ENCODE results near the gene IRGQ. TPM values are rescaled to one million over a fixed set of nuclear protein-coding genes. Genes with fewer than 3 reads are reported as not detected.

The IRGQ gene
- total RNA-seq, 5 donors from 2014 or later (not counting 1 experiment from before 2014, with no cell fraction given) = 17.5 to 30.2 (median 19.9) TPM

GRCh38 chr19:43622070-43622469 lies 26.1 kb upstream of the IRGQ start:
- H3K4me3 Mint-ChIP-seq = no peak overlapping the region
- no peak overlapping the region for H3K27ac Mint-ChIP-seq
- peaks cover 0 to 4% of the 10 kb centered on the region in 2 donors for H3K27me3 Mint-ChIP-seq
- Histone ChIP-seq H3K4me1 (ENCODE audit: control insufficient read depth in 1 of 2, extremely low read depth in 1 of 2, insufficient read depth in 2 of 2, low read length in 2 of 2) (peaks cover 9 to 39% of the 10 kb centered on the region in 2 experiments), H3K9me3 (no peaks in the 10 kb centered on the region), H3K36me3 (ENCODE audit: control insufficient read depth in 2 of 2, extremely low read depth in 1 of 2, insufficient read depth in 1 of 2, low read length in 1 of 2) (no peaks in the 10 kb centered on the region), H3K4me3 (ENCODE audit: control insufficient read depth in 1 of 2, extremely low read depth in 1 of 2, low read length in 1 of 2) (no peak overlapping the region), H3K27me3 (replicated peaks in 1 of 2; ENCODE audit: control insufficient read depth in 2 of 2, extremely low read depth in 1 of 2, insufficient read depth in 2 of 2, low read length in 1 of 2) (peaks cover 0 to 18% of the 10 kb centered on the region in 2 experiments), H3K27ac (ENCODE audit: low read length) (no peak overlapping the region)
- ChIA-PET POLR2A (no interaction called here), CTCF (interaction anchor here in 1 of 2 donors (1.2 kb wide), 1 partner anchor 158 kb away, joined by 6 read pairs; no protein-coding TSS in a partner anchor)
- WGBS (ENCODE audit: insufficient coverage) = 80% methylated on average over 1 of the region's 4 CpGs
- no peak for ATAC-seq (replicated peaks in 1 of 4)
- no peaks in the 10 kb centered on the region for H3K36me3 Mint-ChIP-seq
- no peaks in the 10 kb centered on the region for H3K9me3 Mint-ChIP-seq
- no peak for DNase-seq
- peaks cover 33 to 43% (median 38%) of the 10 kb centered on the region in 3 donors for H3K4me1 Mint-ChIP-seq

- peak overlapping the region; percentile 97 for H3K27ac Mint-ChIP-seq
- no peaks in the 10 kb centered on the region for H3K36me3 ChIP-seq (ENCODE audit: control insufficient read depth in 2 of 2, extremely low read depth in 1 of 2, insufficient read depth in 1 of 2, low read length in 1 of 2)
- H3K9me3 Mint-ChIP-seq = no peaks in the 10 kb centered on the region
- H3K27me3 Mint-ChIP-seq = no peaks in the 10 kb centered on the region
- peaks cover 0 to under 1% of the 10 kb centered on the region in 2 experiments for H3K27me3 ChIP-seq (replicated peaks in 1 of 2; ENCODE audit: control insufficient read depth in 2 of 2, extremely low read depth in 1 of 2, insufficient read depth in 2 of 2, low read length in 1 of 2)
- H3K4me3 Mint-ChIP-seq = peak overlapping the region; percentile 94 to 99 (median 96)
- ATAC-seq (replicated peaks in 1 of 4) = peak in 1 of 4 experiments; percentile 7
- no peaks in the 10 kb centered on the region for H3K36me3 Mint-ChIP-seq
- peak overlapping the region; percentile 84 for H3K27ac ChIP-seq (ENCODE audit: low read length)
- H3K4me1 ChIP-seq (ENCODE audit: control insufficient read depth in 1 of 2, extremely low read depth in 1 of 2, insufficient read depth in 2 of 2, low read length in 2 of 2) = peaks cover 9 to 32% of the 10 kb centered on the region in 2 experiments
- WGBS (ENCODE audit: insufficient coverage) = 42% methylated on average over 14 of the region's 23 CpGs
- H3K9me3 ChIP-seq = no peaks in the 10 kb centered on the region
- peaks cover 36 to 44% (median 39%) of the 10 kb centered on the region in 3 donors for H3K4me1 Mint-ChIP-seq
- H3K4me3 ChIP-seq (ENCODE audit: control insufficient read depth in 1 of 2, extremely low read depth in 1 of 2, low read length in 1 of 2) = peak overlapping the region; percentile 78 to 90
- ChIA-PET POLR2A (interaction anchor here (0.6 to 0.7 kb wide), 2 partner anchors 135 to 180 kb away, joined by 3 read pairs; no protein-coding TSS in a partner anchor), CTCF (no interaction called here)
- DNase-seq = peak in 31 of 35 experiments; percentile 69 to 90 (median 79)
These were observed 24.4 kb upstream of the IRGQ start for GRCh38 chr19:43620061-43621001.

- Histone ChIP-seq H3K9me3 (no peaks in the 10 kb centered on the region), H3K27me3 (replicated peaks in 1 of 2; ENCODE audit: control insufficient read depth in 2 of 2, extremely low read depth in 1 of 2, insufficient read depth in 2 of 2, low read length in 1 of 2) (no peaks in the 10 kb centered on the region), H3K36me3 (ENCODE audit: control insufficient read depth in 2 of 2, extremely low read depth in 1 of 2, insufficient read depth in 1 of 2, low read length in 1 of 2) (no peaks in the 10 kb centered on the region), H3K4me3 (ENCODE audit: control insufficient read depth in 1 of 2, extremely low read depth in 1 of 2, low read length in 1 of 2) (peak within 1 kb of the TSS; percentile 78 to 90), H3K27ac (ENCODE audit: low read length) (peak within 1 kb of the TSS; percentile 84), H3K4me1 (ENCODE audit: control insufficient read depth in 1 of 2, extremely low read depth in 1 of 2, insufficient read depth in 2 of 2, low read length in 2 of 2) (peaks cover 9 to 23% of the 10 kb centered on the region in 2 experiments)
- Mint-ChIP-seq H3K4me1 (peaks cover 32 to 41% (median 36%) of the 10 kb centered on the region in 3 donors), H3K27ac (peak within 1 kb of the TSS; percentile 97), H3K4me3 (peak within 1 kb of the TSS; percentile 94 to 99 (median 96)), H3K36me3 (no peaks in the 10 kb centered on the region), H3K9me3 (no peaks in the 10 kb centered on the region), H3K27me3 (no peaks in the 10 kb centered on the region)
- POLR2A ChIA-PET = interaction anchor here in 1 of 2 donors (0.6 kb wide), 1 partner anchor 134 kb away, joined by 3 read pairs; no protein-coding TSS in a partner anchor
- CTCF ChIA-PET = no interaction called here
- DNase-seq = peak; percentile 73 to 93 (median 80)
- ATAC-seq (replicated peaks in 1 of 4) = peak; percentile 89 to 93 (median 91)
- under 1% methylated on average over 80 of the region's 81 CpGs for WGBS (ENCODE audit: insufficient coverage)
These were observed 23.5 kb upstream of the IRGQ start, which contains the start of gene ZNF428 for GRCh38 chr19:43619262-43620060. TSS of gene ZNF428 (minus strand) at chr19:43619629. CDS start at chr19:43614304, 5,325 bp downstream.

GRCh38 chr19:43618921-43619261 lies 23.0 kb upstream of the IRGQ start:
- ATAC-seq (replicated peaks in 1 of 4) (peak; percentile 7 to 22 (median 10)), DNase-seq (peak in 9 of 35 experiments; percentile 7 to 54 (median 19))
- Histone ChIP-seq H3K4me3 (ENCODE audit: control insufficient read depth in 1 of 2, extremely low read depth in 1 of 2, low read length in 1 of 2) (peak overlapping the region; percentile 78 to 90), H3K36me3 (ENCODE audit: control insufficient read depth in 2 of 2, extremely low read depth in 1 of 2, insufficient read depth in 1 of 2, low read length in 1 of 2) (peaks cover 2 to 3% of the 10 kb centered on the region in 2 donors), H3K4me1 (ENCODE audit: control insufficient read depth in 1 of 2, extremely low read depth in 1 of 2, insufficient read depth in 2 of 2, low read length in 2 of 2) (peaks cover 9 to 23% of the 10 kb centered on the region in 2 experiments), H3K9me3 (no peaks in the 10 kb centered on the region), H3K27ac (ENCODE audit: low read length) (peak overlapping the region; percentile 77), H3K27me3 (replicated peaks in 1 of 2; ENCODE audit: control insufficient read depth in 2 of 2, extremely low read depth in 1 of 2, insufficient read depth in 2 of 2, low read length in 1 of 2) (no peaks in the 10 kb centered on the region)
- CTCF ChIA-PET = interaction anchor here in 1 of 2 donors (1.0 kb wide), 1 partner anchor 49 kb away, joined by 5 read pairs; no protein-coding TSS in a partner anchor
- H3K9me3 Mint-ChIP-seq = no peaks in the 10 kb centered on the region
- 1% methylated on average over 14 of the region's 14 CpGs for WGBS (ENCODE audit: insufficient coverage)
- POLR2A ChIA-PET = interaction anchor here in 1 of 2 donors (0.7 kb wide), 1 partner anchor 19 kb away, joined by 3 read pairs; no protein-coding TSS in a partner anchor
- H3K36me3 Mint-ChIP-seq = peaks cover 5% of the 10 kb centered on the region
- H3K27me3 Mint-ChIP-seq = no peaks in the 10 kb centered on the region
- peak overlapping the region; percentile 89 to 93 for H3K27ac Mint-ChIP-seq
- peak overlapping the region; percentile 94 to 99 (median 96) for H3K4me3 Mint-ChIP-seq
- H3K4me1 Mint-ChIP-seq = peaks cover 29 to 44% (median 35%) of the 10 kb centered on the region in 3 donors

- no peaks in the 10 kb centered on the region for H3K9me3 Mint-ChIP-seq
- POLR2A ChIA-PET = no interaction called here
These were observed 21.0 kb upstream of the IRGQ start for GRCh38 chr19:43616954-43617353.

More at GRCh38 chr19:43616954-43617353, 21.0 kb upstream of the IRGQ start:
- 76% methylated on average over 3 of the region's 6 CpGs for WGBS (ENCODE audit: insufficient coverage)
- no peak overlapping the region for H3K4me3 ChIP-seq (ENCODE audit: control insufficient read depth in 1 of 2, extremely low read depth in 1 of 2, low read length in 1 of 2)
- H3K9me3 ChIP-seq = no peaks in the 10 kb centered on the region
- H3K4me1 ChIP-seq (ENCODE audit: control insufficient read depth in 1 of 2, extremely low read depth in 1 of 2, insufficient read depth in 2 of 2, low read length in 2 of 2) = peaks cover 9 to 25% of the 10 kb centered on the region in 2 experiments
- Mint-ChIP-seq H3K36me3 (peaks cover 22% of the 10 kb centered on the region), H3K4me1 (peaks cover 37 to 58% (median 43%) of the 10 kb centered on the region in 3 donors), H3K27ac (no peak overlapping the region), H3K4me3 (peak overlapping the region in 1 of 3 donors; percentile 9), H3K27me3 (no peaks in the 10 kb centered on the region)
- no peak overlapping the region for H3K27ac ChIP-seq (ENCODE audit: low read length)
- CTCF ChIA-PET = interaction anchor here in 1 of 2 donors (0.8 kb wide), 1 partner anchor 62 kb away, joined by 5 read pairs; no protein-coding TSS in a partner anchor
- ATAC-seq (replicated peaks in 1 of 4) (no peak), DNase-seq (no peak)
- no peaks in the 10 kb centered on the region for H3K27me3 ChIP-seq (replicated peaks in 1 of 2; ENCODE audit: control insufficient read depth in 2 of 2, extremely low read depth in 1 of 2, insufficient read depth in 2 of 2, low read length in 1 of 2)
- H3K36me3 ChIP-seq (ENCODE audit: control insufficient read depth in 2 of 2, extremely low read depth in 1 of 2, insufficient read depth in 1 of 2, low read length in 1 of 2) = peaks cover 17 to 21% of the 10 kb centered on the region in 2 donors

Data from T-cell (primary cell).